NCI-H2227 treated with DMSO at 0.1 percent for 48 hours (cell line): Measurements from ENCODE around the gene KCNG2.

Experiments used
- DNase-seq: peaks from one replicate; lab custom pipeline; 2025; lab: John Stamatoyannopoulos, UW

KCNG2 gene

GRCh38 chr18:79906706-79907105 lies 109.0 kb downstream of the KCNG2 start:
- no peak for DNase-seq

- no peak for DNase-seq
Observed at GRCh38 chr18:79910563-79911343, 113.0 kb downstream of the KCNG2 start.

GRCh38 chr18:79911344-79912270 lies 113.9 kb downstream of the KCNG2 start:
- no peak for DNase-seq

DNA sequence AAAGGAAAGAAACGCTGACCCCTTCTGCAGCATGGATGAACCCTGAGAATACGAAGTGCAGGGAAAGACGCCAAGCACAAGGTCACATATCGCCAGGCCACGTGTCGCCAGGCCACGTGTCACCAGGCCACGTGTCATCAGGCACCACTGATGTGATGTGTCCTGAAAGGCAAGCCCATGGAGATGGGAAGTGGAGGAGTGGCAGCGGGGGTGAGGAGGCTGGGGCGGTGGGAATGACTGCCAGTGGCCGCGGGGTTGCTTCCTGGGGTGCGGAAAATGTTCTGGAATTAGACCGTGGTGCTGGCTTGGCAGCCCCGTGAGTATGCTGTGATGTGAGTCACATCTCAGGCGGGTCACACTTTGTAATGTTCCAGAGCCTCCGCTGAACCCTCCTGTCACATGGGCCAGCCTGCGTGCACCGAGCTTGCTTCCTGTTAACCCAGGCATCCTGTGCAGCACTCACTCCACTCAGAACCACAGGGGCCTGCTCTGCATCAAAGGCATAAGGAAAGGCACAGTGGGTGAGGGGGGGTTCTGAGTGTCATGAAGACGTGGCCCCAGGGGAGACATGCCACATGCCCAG lies 114.8 kb downstream of the KCNG2 start:
- DNase-seq: no peak

GRCh38 chr18:79912994-79913831 lies 115.5 kb downstream of the KCNG2 start:
- no peak for DNase-seq

GRCh38 chr18:79914614-79915160 lies 116.9 kb downstream of the KCNG2 start:
- no peak for DNase-seq

DNA sequence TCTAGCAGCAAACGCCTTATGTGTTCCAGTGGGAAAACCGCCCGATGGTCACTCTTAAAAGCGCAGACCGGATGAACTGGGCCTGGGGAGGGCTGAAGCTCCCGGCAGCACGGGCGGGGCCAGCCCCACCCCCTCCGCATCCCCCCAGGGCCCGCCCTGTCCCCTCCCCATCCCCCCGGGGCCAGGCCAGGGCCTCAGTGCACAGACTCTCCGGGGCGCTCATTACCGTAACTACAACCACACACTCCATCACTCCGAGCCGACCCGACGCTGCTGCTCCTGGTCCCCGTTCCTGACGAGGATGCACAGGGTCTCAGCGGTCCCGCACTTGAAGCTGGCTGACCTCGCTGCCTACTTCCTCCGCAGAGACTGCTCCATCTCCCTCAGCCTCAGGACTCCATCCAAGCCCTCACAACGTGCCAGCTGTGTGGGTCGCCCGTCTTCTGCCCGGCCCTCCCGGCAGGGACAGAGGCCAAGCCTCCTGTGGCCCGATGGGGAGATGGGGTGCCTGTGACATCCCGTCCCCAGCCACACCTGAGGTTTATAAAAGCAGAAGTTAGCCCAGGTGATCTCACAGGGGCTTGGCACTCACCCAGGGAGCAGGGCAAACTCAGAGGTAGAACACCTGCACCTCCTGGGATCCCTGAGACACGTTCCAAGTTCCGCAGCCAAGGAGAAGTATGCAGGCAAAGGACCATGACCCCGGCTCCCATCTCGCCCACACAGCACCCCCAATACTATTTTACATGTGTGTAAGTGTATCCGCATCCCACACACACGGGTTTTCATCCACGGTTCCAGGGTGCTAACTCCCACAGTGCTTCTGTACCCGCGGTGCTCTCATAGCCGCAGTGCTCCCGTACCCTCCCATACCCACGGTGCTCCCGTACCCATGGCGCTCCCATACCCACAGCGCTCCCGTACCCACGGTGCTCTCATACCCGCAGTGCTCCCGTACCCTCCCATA lies 117.7 kb downstream of the KCNG2 start:
- no peak for DNase-seq

DNA sequence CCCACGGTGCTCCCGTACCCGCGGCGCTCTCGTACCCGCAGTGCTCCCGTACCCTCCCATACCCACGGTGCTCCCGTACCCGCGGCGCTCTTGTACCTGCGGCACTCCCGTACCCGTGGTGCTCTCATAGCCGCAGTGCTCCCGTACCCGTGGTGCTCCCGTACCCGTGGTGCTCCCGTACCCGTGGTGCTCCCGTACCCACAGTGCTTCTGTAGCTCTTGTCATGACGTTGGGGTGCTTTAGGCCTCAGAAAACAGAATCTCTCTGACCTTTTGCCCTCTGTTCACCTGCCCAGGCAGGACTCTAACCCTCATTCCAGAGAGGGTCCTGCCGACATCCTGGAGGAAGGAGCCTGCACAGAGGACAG lies 118.4 kb downstream of the KCNG2 start:
- DNase-seq: no peak

GRCh38 chr18:79916546-79917168 lies 118.9 kb downstream of the KCNG2 start:
- no peak for DNase-seq

DNA sequence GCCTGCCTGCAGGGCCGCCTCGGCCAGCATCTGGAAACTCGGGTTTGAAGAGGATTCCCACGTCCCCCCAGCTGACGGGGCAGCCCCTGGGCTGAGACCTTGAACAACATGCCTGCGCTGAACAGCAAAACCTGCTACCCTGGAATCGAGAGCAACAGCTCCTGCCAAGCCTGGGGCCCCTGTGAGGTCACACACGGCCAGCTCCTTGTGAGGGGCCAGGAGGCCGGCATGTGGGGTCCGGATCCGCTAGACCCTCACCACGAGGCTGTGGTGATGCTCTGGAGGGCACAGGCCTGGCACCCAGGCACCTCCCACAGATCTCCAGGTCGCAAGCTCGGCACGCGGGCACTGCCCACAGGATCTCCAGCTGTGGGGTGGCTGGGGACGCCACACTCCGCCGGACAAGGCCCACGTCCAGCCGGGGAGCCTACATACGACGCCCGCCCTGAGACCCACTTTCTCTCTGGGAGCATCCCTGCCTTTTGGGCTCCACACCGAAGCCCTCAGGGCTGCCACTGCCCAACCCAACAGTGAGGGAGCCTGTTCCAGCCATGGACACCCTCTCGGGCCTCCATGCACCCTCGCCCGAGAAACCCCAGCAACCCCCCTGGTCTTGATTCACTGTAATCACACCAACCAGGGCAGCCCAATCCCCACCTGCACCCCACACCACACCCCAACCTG lies 119.6 kb downstream of the KCNG2 start:
- no peak for DNase-seq

DNA sequence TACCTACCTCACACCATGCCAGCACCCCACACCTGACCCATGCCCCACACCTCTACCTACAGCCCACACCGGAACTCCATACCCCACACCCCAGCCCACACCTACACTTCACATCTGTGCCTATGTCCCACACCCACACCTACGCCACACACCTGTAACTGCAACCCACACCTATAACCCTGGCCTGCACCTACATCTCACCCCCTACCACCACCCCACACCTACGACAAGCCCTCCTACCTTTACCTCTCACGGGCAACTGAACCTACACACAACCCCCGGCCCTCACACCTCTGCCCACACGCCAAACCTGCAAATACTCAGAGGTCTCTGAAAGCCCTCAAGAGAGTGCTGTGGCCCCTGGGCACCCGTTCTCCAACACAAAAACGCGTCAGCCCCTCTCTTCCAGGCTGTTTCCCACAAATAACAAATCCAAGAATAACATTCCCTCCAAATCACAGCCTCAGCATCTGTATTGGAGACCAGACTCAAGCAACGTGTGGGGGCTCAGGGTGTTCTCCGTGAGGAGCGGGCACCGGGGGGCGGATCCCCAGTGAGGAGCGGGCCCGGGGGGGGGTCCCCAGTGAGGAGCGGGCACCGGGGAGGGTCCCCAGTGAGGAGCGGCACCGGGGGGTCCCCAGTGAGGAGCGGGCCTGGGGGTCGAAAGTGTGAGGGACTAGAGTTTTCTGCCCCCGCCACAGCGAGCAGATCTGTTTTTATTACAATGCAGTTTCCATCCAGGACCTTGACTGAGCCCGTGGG lies 120.3 kb downstream of the KCNG2 start:
- DNase-seq: no peak

- no peak for DNase-seq
Observed at GRCh38 chr18:79918615-79919011, 120.9 kb downstream of the KCNG2 start.

GRCh38 chr18:79919089-79919488 lies 121.4 kb downstream of the KCNG2 start:
- DNase-seq: no peak

DNA sequence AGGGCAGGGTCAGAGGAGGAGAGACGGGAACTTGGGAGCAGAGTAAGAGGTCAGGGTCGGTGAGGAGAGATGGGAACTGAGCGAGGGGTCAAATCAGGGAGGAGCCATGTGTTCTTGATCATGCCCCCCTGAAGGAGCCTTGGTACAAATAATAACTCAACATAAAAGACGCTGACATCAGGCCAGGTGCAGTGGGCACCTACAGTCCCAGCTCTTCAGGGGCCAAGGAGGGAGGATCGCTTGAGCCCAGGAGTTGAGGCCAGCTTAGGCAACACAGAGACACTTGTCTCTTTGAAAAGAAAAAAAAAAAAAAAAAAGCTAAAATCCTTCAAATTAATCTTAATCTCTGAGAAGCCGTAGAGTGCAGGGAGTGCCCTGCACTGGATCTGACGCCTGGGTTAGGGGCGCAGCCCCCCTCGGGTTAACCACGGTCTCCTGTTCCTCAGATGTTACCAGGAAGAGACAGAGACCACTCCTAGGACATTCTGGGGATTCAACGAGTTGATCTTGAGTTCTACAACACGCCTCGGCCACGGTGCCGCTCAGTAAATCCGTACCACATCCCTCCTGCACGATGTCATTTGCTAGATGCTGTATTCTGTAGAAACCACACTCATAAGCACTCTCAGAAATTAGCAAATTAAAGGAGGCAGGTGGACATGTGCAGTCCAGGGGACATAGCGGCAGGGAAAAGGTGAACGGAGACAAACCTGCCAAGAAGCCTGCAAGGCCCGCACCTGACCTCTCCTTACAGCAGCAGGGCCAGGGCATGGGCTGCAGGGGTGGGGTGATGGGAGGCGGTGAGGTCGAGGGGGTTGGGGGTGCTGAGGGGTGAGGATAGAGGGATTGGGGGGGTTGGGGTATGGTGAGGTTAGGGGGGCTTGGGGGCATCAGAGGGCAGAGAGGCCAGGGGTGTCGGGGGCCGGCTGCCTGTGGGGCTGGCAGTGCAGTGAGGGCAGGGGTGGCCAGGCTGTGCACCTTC lies 124.5 kb downstream of the KCNG2 start:
- DNase-seq: no peak

DNA sequence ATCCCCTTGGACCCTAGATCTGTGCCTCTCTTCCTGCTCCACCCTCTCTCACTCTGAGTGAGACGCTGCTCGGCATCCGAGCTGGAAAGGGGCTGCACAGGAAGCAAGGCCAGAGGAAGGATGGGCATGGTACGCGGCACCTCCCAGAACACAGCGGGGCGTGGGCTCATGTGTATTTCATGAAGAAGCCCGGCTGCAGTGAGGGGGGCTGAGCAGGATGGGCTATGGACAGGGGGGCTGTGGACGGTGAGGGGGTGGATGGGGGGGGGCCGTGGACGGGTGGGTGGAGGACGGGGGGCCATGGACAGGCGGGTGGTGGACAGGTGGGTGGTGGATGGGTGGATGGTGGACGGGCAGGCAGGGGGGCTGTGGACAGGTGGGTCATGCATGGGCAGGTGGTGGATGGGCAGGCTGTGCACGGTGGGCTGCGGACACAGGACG lies 125.3 kb downstream of the KCNG2 start:
- no peak for DNase-seq

GRCh38 chr18:79923896-79924585 lies 126.3 kb downstream of the KCNG2 start:
- no peak for DNase-seq
